Right lobe of liver (tissue), 6 donors: ENCODE results near the gene MGAT3. TPM values are rescaled to one million over a fixed set of nuclear protein-coding genes. Genes with fewer than 3 reads are reported as not detected.

ENCODE experiments used
- ATAC-seq, 4 donors: fragments of 200-7000 bp; cut with Tn5 transposase; one replicate each; pipeline ENCODE4 v1.9.1; 2020; ENCODE audit warnings: mild to moderate bottlenecking in 4 of 4, moderate library complexity in 4 of 4
- DNase-seq, 3 donors: peaks; one replicate each; pipeline ENCODE4 v3.0.0-alpha.2; 2020
- H3K27ac ChIP-seq, 3 donors: fragments of 200-600 bp; one replicate each; pipeline ENCODE4 v1.8.0; 2022
- H3K27me3 ChIP-seq, 2 donors: fragments of 200-600 bp; one replicate each; pipeline ENCODE4 v1.8.0; 2022
- H3K36me3 ChIP-seq, 4 donors: fragments of 200-600 bp; sonication (generic) in 1 of 4; one replicate each; pipeline versions ENCODE4 v1.5.1 to v1.8.0; 2017 to 2022; ENCODE audit warnings: control low read depth in 1 of 4
- H3K4me1 ChIP-seq, 4 donors: fragments of 200-600 bp; sonication (generic) in 1 of 4; one replicate each; pipeline versions ENCODE4 v1.5.1 to v1.8.0; 2017 to 2022; ENCODE audit warnings: control low read depth in 1 of 4
- H3K4me3 ChIP-seq, 3 donors: fragments of 200-600 bp; one replicate each; pipeline ENCODE4 v1.8.0; 2022
- H3K9me3 ChIP-seq, 4 donors: fragments of 200-600 bp; sonication (generic) in 1 of 4; one replicate each; pipeline versions ENCODE4 v1.5.1 to v1.8.0; 2017 to 2022; ENCODE audit warnings: control low read depth in 1 of 4
- POLR2A ChIP-seq: fragments of 450-650 bp; IDR thresholded peaks from one replicate; pipeline ENCODE4 v1.6.1; 2017; ENCODE audit warnings: antibody characterized with exemption, mild to moderate bottlenecking
- WGBS: methylation state at CpG from one replicate; pipeline ENCODE4 v1.1.6; 2018; ENCODE audit warnings: low coverage, low lambda C conversion rate; ENCODE audit not compliant: insufficient coverage; ENCODE audit errors: missing lambda C conversion rate; 5-methylcytosine and 5-hydroxymethylcytosine counted together
- intact Hi-C, 2 donors: fragments of 100-400 bp; cut with DNase I; formaldehyde crosslinking; loops; one replicate each; pipeline versions ENCODE4 v1.11.2 to v1.14.1; 2022
- total RNA-seq, 6 experiments: library from RNA; depleted of rRNA in 2 of 6; stranded (reverse); fragments of >200 nt in 2 of 6; fragmentation: NEBNext Ultra II Directional in 3 of 6; extraction: Animal tissue kit (Norgen Biotek cat#: 25700) in 3 of 6; gene quantifications; one replicate each; pipeline versions ENCODE4 v1.1.0 to v1.2.4, GENCODE V29; 2016 to 2023
- TF ChIP-seq, protein P1 (sequence below), 4 donors: fragments of 200-600 bp in 3 of 4; fragments of 450-650 bp in 1 of 4; IDR thresholded peaks; one replicate each; pipeline versions ENCODE4 v1.5.1 to v1.8.0; 2016 to 2022; ENCODE audit warnings: antibody characterized with exemption in 4 of 4, mild to moderate bottlenecking in 2 of 4
- donor health status: DM: no; HTN: yes; CAD: no.
- donor health status: DM: no; HTN: no; CAD: no.
- donor health status: DM: no; HTN: no; CAD: no.
- donor health status: DM: no; HTN: yes; CAD: no.
- donor health status: DM: no; HTN: yes; CAD: no.

The MGAT3 gene
- total RNA-seq, 6 experiments from 2014 or later = 0.05 to 0.38 (median 0.07) TPM; not detected in 1

GRCh38 chr22:39529487-39529851 lies 72.7 kb downstream of the MGAT3 start:
- ATAC-seq (no peak), DNase-seq (peak in 1 of 3 donors; percentile 53)
- TF ChIP-seq POLR2A = no peak
- TF ChIP-seq, protein P1, sequence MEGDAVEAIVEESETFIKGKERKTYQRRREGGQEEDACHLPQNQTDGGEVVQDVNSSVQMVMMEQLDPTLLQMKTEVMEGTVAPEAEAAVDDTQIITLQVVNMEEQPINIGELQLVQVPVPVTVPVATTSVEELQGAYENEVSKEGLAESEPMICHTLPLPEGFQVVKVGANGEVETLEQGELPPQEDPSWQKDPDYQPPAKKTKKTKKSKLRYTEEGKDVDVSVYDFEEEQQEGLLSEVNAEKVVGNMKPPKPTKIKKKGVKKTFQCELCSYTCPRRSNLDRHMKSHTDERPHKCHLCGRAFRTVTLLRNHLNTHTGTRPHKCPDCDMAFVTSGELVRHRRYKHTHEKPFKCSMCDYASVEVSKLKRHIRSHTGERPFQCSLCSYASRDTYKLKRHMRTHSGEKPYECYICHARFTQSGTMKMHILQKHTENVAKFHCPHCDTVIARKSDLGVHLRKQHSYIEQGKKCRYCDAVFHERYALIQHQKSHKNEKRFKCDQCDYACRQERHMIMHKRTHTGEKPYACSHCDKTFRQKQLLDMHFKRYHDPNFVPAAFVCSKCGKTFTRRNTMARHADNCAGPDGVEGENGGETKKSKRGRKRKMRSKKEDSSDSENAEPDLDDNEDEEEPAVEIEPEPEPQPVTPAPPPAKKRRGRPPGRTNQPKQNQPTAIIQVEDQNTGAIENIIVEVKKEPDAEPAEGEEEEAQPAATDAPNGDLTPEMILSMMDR (IDR thresholded peaks at IDR 0.05) = peak in 1 of 4 donors; percentile 25
- WGBS = 0% methylated on average over 1 of the region's 17 CpGs
- intact Hi-C loops = loop anchor here in 1 of 2 donors (5.0 kb wide), 1 partner anchor 37 kb away; no protein-coding TSS in a partner anchor
- H3K27ac ChIP-seq = no peak overlapping the region
- peaks cover 0 to 55% (median 21%) of the 10 kb centered on the region in 4 donors for H3K4me1 ChIP-seq
- H3K27me3 ChIP-seq = no peaks in the 10 kb centered on the region
- H3K4me3 ChIP-seq = no peak overlapping the region
- H3K9me3 ChIP-seq = no peaks in the 10 kb centered on the region
- H3K36me3 ChIP-seq = peaks cover 0 to 21% (median 3%) of the 10 kb centered on the region in 4 donors

DNA sequence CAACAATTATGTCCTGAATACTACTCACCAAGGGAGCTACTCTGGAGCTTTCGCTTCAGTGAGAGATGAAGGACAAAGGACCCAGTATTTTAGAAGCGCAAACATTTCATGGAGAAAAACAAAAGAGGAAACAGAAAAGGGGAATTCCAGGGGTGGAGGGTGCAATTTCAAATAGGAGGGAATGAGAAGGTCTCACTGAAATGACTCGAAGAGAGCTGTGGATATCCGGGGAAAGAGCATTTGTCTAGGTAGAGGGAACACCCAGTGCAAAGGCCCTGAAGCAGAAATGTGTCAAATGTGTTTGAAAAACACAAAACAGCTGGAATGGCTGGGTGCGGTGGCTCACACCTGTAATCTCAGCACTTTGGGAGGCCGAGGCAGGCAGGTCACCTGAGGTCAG lies 73.3 kb downstream of the MGAT3 start:
- TF ChIP-seq, protein P1 (IDR thresholded peaks at IDR 0.05) = no peak
- no peak for TF ChIP-seq POLR2A
- H3K9me3 ChIP-seq = no peaks in the 10 kb centered on the region
- intact Hi-C loops = no loop called here
- no peak overlapping the region for H3K27ac ChIP-seq
- ATAC-seq (no peak), DNase-seq (peak in 1 of 3 donors; percentile 20)
- no peak overlapping the region for H3K4me3 ChIP-seq
- H3K36me3 ChIP-seq = peaks cover 0 to 19% (median 0%) of the 10 kb centered on the region in 4 donors
- peaks cover 0 to 54% (median 21%) of the 10 kb centered on the region in 4 donors for H3K4me1 ChIP-seq
- H3K27me3 ChIP-seq = no peaks in the 10 kb centered on the region
- 71% methylated on average over 6 of the region's 6 CpGs for WGBS

- H3K27me3 ChIP-seq = no peaks in the 10 kb centered on the region
- H3K36me3 ChIP-seq = peaks cover 0 to 19% (median 0%) of the 10 kb centered on the region in 4 donors
- WGBS = 14% methylated on average over 7 of the region's 9 CpGs
- ATAC-seq (no peak), DNase-seq (peak in 1 of 3 donors; percentile 47)
- TF ChIP-seq POLR2A = no peak
- TF ChIP-seq, protein P1 (IDR thresholded peaks at IDR 0.05) = peak in 3 of 4 donors; percentile 9 to 22 (median 18)
- no peaks in the 10 kb centered on the region for H3K9me3 ChIP-seq
- intact Hi-C loops = no loop called here
- H3K27ac ChIP-seq = no peak overlapping the region
- no peak overlapping the region for H3K4me3 ChIP-seq
- H3K4me1 ChIP-seq = peaks cover 0 to 54% (median 21%) of the 10 kb centered on the region in 4 donors
Measured at GRCh38 chr22:39530692-39531331, 74.0 kb downstream of the MGAT3 start.

- H3K4me3 ChIP-seq = peak within 1 kb of the TSS; percentile 75 to 100 (median 92)
- peak within 1 kb of the TSS; percentile 78 to 96 (median 81) for H3K27ac ChIP-seq
- no peaks in the 10 kb centered on the region for H3K9me3 ChIP-seq
- ATAC-seq = peak; percentile 85 to 90 (median 88)
- peak; percentile 80 for TF ChIP-seq POLR2A
- TF ChIP-seq, protein P1 (IDR thresholded peaks at IDR 0.05) = no peak
- H3K27me3 ChIP-seq = no peaks in the 10 kb centered on the region
- intact Hi-C loops = no loop called here
- WGBS = 0% methylated on average over 21 of the region's 67 CpGs
- peak; percentile 99 for DNase-seq
- H3K36me3 ChIP-seq = peaks cover 0 to 19% (median 0%) of the 10 kb centered on the region in 4 donors
- H3K4me1 ChIP-seq = peaks cover 0 to 46% (median 19%) of the 10 kb centered on the region in 4 donors
Measured at GRCh38 chr22:39532215-39533073, 75.6 kb downstream of the MGAT3 start, which contains the start of gene RPS19BP1. Gene RPS19BP1 (minus strand): TSS chr22:39532748. CDS start chr22:39532738, 10 bp downstream.
